HG02943 (cell line): ENCODE data around the gene PABPC1L.

Source experiments
- ATAC-seq: cut with Tn5 transposase; IDR thresholded peaks from one replicate; pipeline ENCODE4 v1.9.1; 2021; ENCODE audit warnings: mild to moderate bottlenecking, low read depth, moderate library complexity; ENCODE audit not compliant: unreplicated experiment

PABPC1L gene

DNA sequence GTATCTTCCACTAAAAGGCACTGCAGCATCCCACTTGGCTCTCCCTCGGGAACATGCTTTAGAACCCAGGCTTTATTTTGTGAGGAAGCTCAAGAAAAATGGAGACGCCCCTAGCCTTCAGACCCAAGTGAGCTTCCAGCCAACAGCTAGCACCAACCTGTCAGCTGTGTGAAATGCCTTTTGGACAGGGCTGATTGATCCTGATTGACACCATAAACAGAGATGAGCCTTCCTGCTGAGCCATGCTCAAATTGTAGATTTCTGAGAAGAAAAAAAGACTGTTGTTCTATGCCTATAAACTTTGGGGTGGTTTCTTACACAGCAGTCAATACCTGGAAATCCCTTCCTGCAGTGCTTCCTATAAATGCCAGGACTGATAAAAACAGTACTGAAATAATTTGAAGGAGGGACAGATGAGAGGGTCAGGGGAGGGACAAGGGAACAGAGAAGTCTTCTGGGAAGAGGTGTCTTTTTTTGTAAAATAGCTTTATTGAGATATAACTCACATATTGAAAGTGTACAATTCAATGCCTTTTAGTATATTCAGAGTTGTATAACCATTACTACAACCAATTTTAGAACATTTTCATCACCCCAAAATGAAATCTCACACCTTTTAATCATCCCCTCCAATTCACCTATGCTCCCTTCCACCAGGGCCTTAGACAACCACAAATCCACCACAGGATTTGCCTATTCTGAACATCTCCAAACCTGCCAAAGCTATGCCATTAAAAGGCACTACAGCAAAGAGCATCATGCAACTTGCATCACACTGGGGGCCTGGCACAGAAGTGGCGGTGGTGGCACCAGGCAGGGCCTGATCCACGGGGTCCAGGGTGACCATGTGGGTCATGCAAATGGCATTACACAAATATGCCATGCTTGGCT lies 53.7 kb downstream of the PABPC1L start:
- ATAC-seq, result no peak

DNA sequence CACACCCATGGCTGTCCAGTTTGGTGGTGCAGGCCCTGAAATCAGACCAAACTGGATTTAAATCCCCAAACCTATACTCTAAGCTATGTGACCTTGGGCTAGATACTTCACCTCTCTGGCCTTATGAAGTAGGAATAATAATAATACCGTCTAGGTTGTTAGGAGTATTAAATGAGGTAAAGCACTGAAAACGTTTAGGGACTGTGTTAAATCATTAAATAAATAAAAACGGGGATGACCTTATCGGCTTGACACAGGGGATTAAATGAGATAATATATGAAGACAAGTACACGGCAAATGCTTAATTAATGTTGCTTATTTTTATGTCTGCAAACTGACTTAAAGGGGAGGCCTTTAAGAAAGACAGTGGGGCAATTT lies 55.8 kb downstream of the PABPC1L start:
- ATAC-seq, result no peak

GRCh38 chr20:44966030-44966961 lies 56.4 kb downstream of the PABPC1L start, which contains the start of gene STK4:
STK4 (plus strand) TSS chr20:44966512; CDS start chr20:44966569, 57 bp downstream.
- peak; percentile 64 for ATAC-seq

GRCh38 chr20:44967207-44967807 lies 57.4 kb downstream of the PABPC1L start:
- no peak for ATAC-seq

GRCh38 chr20:44969300-44969894 lies 59.5 kb downstream of the PABPC1L start:
- ATAC-seq, result no peak

DNA sequence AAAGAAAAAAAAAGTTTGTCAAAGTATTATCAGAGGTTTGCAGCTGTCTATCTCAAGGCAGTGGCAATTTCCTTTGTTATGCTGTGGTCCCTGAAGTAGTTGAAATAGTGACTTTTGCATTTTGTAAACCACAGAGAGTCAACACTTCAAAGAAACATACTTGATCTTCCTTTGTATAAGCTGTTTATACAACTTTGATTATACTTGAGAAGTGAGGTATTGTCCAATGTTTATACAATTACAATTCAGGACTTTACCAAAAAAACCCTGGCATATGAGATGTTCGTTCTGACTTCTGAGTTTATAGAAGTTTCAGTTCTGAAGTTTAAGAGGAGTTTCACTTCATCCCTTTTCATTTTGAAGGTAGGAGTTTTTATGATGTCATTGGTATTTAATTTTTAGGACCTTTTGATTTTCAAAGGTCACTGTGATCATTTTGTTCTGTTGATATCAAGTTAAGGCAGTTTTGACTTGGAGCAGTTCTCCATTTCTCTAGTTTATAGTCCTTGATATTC lies 60.4 kb downstream of the PABPC1L start:
- ATAC-seq, result no peak

DNA sequence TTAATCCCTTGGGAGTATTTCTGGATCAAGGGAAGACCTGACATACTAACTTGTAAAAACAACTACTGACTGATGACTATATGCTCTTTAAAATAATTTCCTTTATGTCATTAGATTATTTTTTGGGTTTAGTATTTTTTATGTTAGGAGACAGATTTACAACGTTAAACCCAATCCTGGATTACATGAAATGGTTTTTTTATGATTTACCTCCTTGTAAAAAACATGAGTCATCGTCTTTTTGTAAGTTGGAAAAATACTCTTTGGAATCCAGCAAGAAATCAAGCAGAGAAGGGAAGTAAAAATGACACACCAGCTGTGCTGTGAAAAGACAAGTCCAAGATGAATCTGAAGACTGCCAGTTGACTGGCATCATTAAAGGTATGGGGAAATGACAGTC lies 63.2 kb downstream of the PABPC1L start:
- no peak for ATAC-seq

GRCh38 chr20:44976698-44977097 lies 66.8 kb downstream of the PABPC1L start:
- no peak for ATAC-seq

DNA sequence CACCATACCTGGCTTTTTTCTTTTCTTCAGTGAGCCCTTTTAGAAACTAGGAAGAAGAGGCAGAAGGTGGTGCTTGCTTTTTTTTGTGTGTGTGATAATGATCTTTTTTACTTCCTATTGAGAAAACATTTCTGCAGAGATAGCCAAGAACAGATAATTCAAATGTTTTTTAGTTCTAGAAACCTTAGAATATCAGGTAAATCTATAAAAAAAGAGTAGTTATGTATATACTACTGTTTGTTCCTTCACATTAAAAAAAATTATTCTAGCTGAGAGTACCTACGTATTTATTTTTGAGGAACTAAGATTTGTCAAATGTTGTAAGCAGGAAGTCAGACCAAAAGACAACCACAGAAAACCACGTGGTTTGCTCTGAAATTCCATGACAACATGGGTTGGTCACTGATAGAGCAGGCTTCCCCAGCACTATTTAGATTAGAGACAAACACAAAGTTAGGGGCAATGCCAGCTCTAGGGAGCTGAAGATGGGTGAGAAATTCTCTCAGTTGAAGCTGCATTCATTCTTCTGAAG lies 69.3 kb downstream of the PABPC1L start:
- peak; percentile 74 for ATAC-seq

GRCh38 chr20:44981736-44982406 lies 72.0 kb downstream of the PABPC1L start:
- no peak for ATAC-seq

DNA sequence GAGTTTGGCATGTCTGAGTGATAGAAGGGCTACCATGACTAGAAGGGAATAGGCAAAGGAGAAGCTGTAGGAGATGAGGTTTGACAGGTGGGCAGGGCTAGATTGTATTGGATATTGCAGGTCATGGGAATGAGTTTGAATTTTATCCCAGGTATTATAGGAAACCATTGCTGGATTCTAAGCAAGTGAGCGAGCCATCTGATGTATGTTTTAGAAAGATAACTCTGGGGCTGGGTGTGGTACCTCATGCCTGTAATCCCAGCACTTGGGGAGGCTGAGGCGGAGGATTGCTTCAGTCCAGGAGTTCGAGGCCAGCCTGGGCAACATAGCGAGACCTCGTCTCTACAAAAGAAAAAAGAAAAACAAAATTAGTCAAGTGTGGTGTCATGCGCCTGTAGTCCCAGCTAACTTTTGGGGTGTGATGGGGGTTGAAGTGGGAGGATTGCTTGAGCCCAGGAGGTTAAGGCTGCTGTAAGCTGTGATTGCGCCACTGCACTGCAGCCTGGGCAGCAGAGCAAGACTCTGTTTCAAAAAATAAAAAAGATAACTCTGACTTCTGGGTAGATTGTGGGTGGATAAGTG lies 73.3 kb downstream of the PABPC1L start:
- no peak for ATAC-seq

GRCh38 chr20:44988631-44989171 lies 78.8 kb downstream of the PABPC1L start:
- no peak for ATAC-seq
